HG02610 (cell line): Measurements from ENCODE around the gene TBL1X.
A peak's percentile ranks its signal among the peaks of the same experiment; 100 is the strongest.

Source experiments
- ATAC-seq: cut with Tn5 transposase; IDR thresholded peaks from one replicate; pipeline ENCODE4 v1.9.1; 2021; ENCODE audit warnings: mild to moderate bottlenecking, moderate library complexity; ENCODE audit not compliant: unreplicated experiment

The TBL1X gene

GRCh38 chrX:9494771-9495170 lies 29.9 kb downstream of the TBL1X start:
- no peak for ATAC-seq

- no peak for ATAC-seq
These were observed 30.6 kb downstream of the TBL1X start for GRCh38 chrX:9495496-9495895.

DNA sequence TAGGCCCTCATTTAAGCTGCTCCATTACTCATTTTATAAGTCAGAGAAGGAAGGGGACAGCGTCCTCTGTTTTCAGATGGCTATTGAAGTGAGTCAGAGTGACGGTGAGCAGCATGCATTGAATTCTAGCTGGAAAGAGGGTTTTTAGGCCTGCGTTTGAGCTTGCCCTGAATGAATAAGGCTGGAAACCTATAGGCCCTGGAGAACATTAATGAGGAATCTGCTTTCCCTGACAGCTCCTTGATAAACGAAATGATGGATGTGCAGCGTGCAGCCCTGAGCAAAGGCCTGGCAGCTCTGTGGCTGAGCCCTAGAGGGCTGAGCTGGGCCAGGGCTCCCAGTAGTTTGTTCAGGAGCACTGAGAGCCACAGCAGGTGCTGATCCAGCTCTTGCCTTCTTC lies 33.4 kb downstream of the TBL1X start:
- ATAC-seq, result no peak

- ATAC-seq, result no peak
These were observed 35.7 kb downstream of the TBL1X start for GRCh38 chrX:9500584-9500983.

GRCh38 chrX:9501362-9501761 lies 36.5 kb downstream of the TBL1X start:
- ATAC-seq, result no peak

DNA sequence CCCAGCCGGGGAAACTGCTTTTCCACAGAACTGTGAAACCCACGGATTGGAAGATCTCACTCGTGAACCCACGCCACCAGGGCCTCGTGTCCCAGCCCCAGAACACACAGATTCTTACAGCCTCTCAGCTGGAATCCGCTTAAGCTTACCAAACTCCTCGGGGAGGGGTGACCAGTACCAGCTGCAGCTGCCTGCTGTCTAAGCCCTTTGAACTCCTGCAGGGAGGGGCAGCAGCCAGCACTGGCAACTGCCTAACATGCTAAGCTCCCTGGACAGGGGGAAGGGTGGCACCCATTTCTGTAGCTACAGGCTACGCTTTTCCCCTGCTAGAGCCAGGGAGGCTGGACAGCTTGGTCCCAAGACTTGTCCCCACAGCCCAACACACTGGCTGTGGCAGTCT lies 38.4 kb downstream of the TBL1X start:
- no peak for ATAC-seq

DNA sequence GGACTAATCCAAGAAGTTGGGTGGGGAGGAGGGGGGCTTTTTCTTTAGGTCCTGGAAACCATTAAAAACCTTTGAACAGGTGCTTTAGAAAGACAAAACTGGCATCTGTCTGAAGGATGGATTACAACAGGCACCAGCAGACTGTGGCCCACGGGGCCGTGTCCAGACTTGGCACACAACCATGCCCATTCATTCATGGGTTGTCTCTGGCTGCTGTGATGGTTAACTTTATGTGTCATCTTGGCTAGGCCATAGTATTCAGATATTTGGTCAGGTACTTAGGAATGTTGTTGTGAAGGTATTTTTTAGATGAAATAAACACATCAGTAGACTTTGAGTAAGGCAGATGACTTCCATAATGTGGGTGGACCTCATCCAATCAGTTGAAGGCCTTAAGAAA lies 45.5 kb downstream of the TBL1X start:
- ATAC-seq, result no peak

- no peak for ATAC-seq
These were observed 46.1 kb downstream of the TBL1X start for GRCh38 chrX:9510980-9511379.

DNA sequence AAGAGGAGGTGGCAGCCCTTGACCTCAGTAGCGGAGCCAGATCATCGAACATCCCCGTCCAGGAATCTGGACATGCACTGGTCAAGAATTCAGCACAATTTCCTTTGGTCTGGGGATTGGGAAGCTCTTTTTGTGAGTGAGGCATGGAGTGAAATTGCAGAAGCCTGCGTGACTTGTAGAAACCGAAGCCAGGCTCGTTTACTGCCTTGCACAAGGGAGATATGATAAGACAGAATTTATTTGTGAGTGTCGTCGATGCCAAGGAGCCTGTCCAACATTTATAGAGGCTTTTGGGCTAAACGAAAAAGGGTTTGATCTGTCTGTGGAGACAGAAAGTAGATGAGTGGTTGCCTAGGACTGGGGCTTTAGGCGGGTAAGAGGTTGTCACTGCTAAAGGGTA lies 50.6 kb downstream of the TBL1X start:
- no peak for ATAC-seq

GRCh38 chrX:9515973-9516538 lies 51.2 kb downstream of the TBL1X start:
- no peak for ATAC-seq

DNA sequence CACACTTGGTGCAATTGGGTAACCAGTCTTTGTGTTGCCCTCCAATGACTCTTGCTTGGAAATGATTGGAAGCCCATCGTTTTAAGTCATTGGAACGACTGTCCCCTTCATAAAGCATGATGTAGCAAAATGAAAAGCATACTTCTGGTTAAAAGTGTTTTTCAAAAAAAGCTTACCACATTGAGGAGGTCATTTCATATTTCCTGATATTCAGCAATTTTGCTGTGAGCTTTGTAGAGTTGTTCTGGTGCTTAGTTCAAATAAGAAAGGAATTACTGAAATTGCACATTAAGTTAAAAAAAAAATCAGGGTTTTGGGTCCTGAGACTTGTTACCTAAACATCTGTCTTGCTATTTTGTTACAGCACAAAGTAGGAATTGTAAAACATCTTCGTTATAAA lies 51.8 kb downstream of the TBL1X start:
- no peak for ATAC-seq

GRCh38 chrX:9518051-9518450 lies 53.2 kb downstream of the TBL1X start:
- no peak for ATAC-seq

DNA sequence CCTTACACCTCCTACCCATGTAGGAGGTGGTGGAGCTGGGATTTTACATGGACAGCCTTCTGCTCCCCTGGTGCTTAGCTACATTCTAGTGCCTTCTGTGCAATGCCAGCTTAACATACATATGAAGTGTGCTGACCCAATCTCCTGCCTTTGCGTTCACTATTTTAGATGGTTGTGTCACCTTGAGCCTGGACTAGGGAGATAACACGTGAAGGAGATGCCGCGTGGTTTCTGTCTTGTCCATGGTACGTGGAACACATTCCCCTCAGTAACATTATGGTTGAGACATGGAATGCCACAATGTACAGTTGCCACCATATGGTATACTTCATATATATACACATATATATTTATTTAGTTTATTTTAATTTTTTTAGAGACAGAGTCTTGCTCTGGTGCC lies 54.0 kb downstream of the TBL1X start:
- no peak for ATAC-seq

- ATAC-seq, result no peak
These were observed 54.8 kb downstream of the TBL1X start for GRCh38 chrX:9519546-9520216.

- ATAC-seq, result no peak
These were observed 55.3 kb downstream of the TBL1X start for GRCh38 chrX:9520217-9520590.

GRCh38 chrX:9522378-9523155 lies 57.7 kb downstream of the TBL1X start:
- ATAC-seq, result no peak

GRCh38 chrX:9525511-9526248 lies 60.8 kb downstream of the TBL1X start:
- ATAC-seq, result no peak

DNA sequence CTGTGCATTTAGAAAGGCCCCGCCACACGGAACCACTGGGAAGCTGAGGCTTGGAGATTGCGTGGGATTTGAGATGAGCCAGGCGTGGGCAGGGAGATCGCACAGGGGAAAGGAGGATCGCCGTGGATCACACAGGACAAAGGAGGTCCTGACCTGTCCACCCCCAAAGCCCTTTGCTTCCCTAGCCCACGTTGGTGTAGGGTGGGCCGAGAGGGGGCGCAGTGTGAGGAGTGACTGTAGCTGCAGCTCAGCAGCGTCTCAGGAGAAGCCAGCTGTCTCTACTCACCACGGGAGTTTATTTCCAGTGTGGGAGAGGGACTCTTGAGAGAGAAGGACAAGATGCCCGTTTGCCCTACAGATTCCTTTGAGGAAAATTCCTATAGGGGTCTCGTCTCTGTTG lies 62.1 kb downstream of the TBL1X start:
- ATAC-seq, result no peak

- no peak for ATAC-seq
These were observed 63.6 kb downstream of the TBL1X start for GRCh38 chrX:9528498-9528897.

DNA sequence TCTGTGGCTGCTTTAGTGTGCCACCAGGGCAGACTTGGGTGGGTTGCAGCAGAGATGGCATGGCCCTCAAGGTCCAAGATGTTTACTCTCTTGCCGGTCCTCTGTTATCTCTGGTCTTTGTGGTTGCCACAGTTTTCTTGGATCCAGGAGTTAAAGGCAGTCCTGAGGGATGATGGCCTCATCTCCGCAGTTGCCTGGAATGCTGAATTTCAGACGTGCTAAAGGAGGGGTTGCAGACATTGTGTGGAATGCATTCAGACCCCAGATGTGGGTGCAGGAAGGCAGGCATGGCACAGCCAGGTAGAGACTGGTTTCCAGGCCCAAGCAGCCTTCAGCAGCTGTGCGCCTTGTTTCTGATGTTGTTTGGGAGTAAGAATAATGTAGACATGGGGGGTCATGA lies 64.4 kb downstream of the TBL1X start:
- ATAC-seq, result no peak

GRCh38 chrX:9530848-9531274 lies 66.0 kb downstream of the TBL1X start:
- ATAC-seq, result peak; percentile 91

DNA sequence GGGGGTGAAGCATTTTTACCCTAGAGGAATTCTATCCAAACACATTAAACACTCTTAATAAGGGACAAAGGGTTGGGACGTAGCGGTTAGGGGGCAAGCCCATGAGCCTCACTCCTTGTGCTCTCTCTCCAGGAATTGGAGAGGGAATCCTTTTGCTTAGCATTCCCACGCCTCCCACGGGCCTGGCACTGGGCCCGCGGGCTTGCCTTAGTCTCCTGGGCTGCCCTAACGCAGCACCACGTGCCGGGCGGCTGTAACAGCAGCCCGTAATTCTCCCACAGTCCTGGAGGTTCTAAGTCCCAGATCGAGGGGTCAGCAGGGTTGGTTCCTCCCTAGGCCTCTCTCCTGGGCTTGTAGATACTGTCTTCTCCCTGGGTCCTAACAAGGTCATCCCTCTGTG lies 67.5 kb downstream of the TBL1X start:
- no peak for ATAC-seq
